ENCODE results near the gene HEXD. TPM values are rescaled to one million over a fixed set of nuclear protein-coding genes. Genes with fewer than 3 reads are reported as not detected.

Gene HEXD
- total RNA-seq, 1 experiment from 2014 or later, result 14.1 TPM

DNA sequence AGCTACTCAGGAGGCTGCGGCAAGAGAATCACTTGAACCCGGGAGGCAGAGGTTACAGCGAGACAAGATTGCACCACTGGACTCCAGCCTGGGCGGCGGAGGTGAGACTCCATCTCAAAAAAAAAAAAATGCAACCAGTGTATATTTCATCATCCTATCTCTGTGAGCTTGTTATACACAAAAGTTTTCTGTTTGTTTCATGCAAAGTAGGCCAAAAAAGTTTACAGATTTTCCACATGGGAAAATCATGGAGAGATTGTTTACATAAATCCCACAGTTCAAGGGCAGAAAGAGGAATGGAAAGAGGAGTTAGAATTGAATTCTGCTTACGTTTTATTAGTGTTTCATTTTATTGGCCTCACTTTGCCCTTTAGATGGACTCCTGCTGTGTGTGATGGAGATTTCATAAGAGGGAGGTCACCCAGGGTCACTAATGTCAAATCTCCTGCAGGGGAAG, 65.1 kb downstream of the HEXD start:
- DNase-seq (ENCODE audit: extremely low read depth, low read depth), result no peak

DNA sequence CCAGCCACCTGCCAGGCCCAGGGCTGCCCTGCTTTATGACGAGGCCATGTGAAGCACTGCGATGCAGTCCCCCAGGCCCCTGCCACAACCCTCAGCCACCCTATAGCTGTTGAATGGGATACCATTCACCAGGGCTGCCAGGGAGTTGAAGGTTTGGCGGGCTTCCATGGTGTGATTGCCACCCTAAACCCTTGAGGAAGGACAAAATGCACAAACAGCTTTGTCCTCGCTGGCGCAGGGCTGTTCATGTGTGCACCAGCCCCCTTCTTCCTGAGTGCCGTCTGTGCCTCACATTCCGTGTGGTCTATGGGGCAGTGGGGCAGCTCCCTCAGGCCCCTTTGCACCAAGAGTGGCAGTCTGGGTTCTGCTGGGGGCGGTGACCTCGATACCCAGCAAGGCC, 65.7 kb downstream of the HEXD start:
- no peak for DNase-seq (ENCODE audit: extremely low read depth, low read depth)

DNA sequence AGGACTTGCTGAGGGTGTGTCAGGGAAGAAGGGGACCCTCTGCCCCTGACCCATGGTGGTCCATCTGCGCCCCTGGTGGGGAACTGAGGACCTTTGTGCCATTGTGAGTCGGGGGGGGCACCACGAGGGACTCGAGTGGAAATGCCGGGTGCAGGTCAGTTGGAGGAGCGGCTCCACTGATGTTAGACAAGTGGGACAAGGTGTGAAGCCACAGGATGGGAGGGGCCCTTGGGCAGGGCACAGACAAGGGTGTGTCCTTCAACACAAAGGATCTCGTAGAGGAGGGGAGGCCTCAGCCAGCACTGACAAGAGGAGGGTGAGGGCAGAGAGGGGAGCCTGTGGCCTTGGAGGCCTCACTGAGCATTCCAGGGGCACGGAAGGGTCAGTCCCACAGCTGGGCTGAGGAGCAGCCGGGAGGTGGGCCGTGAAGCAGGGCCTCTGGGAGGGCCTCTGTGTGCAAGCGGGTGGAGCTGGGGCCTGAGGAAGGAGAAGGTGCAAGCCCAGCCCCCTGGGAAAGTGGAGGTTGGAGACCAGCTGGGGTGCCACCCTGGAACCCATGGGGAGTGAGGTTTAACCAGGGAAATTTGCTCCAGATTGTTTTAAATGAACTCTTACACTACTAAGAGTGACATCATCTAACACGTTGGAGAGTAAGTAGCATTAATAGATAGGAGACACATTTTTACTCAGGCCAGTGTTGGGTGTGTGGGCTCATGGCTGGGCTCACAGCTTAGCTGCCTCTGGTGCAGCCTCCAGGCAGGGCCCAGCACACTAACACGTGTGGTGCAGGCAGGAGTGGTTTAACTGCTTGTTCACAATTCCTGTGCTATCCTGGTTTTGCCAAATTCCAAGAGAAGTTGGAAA, 68.3 kb downstream of the HEXD start:
- no peak for DNase-seq (ENCODE audit: extremely low read depth, low read depth)

DNA sequence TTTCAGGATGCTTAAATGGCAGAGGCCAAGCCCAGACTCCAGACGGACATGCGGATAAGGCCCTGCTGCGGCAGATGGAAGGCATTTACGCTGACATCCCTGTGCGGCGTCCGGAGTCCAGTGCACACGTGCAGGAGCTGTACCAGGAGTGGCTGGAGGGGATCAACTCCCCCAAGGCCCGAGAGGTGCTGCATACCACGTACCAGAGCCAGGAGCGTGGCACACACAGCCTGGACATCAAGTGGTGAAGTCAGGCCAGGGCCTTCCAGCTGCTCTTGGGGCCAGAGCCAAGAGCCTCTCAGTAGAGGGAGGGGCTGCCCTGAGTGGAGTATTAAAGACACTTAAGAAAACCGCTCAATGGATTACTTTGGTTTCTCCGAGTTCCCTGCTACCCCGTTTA, 69.8 kb downstream of the HEXD start:
- no peak for DNase-seq (ENCODE audit: extremely low read depth, low read depth)

DNA sequence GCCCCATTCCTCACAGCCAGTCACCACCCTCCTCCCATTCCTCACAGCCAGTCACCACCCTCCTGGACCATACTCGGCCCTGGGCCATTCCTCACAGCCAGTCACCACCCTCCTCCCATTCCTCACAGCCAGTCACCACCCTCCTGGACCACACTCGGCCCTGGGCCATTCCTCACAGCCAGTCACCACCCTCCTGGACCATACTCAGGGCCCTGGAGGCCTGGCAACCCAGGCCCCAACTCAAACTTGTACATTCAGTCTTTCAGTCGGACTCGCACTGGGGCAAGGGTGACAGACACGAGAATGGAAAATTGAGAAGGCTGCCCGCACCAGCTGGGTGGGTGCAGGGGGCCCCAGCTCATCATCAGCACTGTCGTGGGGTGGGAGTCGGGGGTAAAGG, 71.0 kb downstream of the HEXD start:
- DNase-seq (ENCODE audit: extremely low read depth, low read depth), result no peak

DNA sequence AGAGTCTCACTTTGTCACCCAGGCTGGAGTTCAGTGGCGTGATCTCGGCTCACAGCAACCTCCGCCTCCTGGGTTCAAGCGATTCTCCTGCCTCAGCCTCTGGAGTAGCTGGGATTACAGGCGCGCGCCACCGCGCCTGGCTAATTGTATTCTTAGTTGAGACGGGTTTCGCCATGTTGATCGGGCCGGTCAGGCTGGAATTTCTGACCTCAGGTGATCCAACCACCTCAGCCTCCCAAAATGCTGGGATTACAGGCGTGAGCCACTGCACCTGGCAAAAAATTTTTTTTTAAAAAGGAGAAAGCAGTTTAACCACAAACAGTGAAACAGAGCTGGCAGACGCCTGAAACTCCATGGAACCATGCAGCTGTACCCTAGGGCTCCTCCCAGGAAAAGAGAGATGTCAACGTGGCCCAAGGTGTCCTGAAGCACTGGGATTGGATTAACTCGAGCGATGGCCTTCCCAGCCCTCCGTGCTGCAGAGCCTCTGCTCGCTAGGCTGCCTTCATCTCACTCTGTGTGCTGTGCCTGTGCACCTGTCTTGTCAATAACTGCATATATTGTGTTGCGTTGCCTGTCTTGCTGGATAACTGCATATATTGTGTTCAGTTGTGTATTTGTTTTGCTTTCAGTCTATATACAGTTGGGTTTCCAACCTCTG, 71.8 kb downstream of the HEXD start:
- DNase-seq (ENCODE audit: extremely low read depth, low read depth), result no peak

DNA sequence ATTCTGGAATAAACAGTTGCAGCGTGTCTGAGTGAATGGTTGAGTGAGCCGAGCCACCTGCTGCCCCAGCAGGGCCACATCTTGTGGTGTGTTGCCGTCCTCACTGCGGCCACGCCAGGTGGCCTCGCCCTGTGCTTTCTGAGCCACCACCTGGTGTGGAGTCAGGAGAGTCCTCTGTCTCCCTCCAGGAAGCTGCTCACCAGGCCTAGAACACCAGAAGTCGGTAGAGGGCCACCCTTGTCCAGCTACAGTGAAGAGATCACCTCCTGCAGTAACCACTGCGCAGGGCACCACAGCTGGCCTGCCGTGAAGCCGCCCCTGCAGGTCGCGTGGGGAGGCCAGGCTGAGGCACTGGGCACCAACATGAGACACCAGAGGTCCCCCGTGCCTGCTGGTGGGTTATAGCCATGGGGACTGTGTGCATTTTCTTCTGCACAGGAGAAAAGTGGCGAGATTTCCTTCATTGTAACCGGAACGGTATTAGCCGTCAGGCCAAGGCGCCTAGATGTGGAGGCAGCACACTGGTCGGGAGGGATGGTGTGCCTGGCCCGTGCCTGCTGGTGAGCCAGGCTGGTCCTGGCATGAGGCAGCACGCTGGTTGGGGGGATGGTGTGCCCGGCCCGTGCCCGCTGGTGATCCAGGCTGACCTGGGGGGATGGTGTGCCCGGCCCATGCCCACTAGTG, 72.5 kb downstream of the HEXD start:
- DNase-seq (ENCODE audit: extremely low read depth, low read depth), result no peak

DNA sequence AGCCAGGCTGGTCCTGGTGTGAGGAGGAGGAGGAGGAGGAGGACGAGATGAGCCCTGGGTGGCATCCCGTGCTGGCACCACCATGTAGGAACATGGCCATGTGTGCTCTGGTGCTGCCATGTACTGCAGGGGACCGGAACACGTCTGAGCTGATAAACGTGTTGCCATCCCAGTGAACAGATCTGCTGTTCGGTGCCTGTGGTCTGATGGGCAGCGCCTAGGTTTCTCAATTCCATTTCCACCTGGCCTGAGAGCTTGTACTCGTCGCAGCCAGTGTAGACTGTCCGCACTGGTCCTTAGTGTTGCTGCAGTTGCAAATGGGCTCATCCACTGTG, 73.0 kb downstream of the HEXD start:
- DNase-seq (ENCODE audit: extremely low read depth, low read depth), result no peak

DNA sequence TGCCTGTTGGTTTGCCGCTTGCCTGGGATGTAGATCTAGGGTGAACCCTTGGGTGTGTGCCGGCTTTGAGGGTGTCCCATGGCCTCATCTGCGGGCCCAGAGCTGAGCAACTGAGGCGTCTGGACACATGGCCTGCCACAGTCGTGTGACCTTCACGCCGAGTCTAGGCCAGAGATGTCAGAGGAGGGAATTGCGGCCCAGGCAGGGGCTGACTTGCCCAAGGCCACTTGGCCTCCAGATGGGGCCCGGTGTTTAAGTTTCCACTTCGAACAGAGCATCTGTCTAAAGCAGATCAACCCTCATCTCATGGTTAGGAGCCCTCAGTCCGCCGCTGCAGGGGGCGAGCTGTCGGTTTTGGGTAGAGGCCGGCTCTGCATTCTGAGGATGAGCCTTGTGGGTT, 73.4 kb downstream of the HEXD start:
- no peak for DNase-seq (ENCODE audit: extremely low read depth, low read depth)

Small RNA genes within 50 kb of the gene (small RNA-seq; reads per million reads assigned to genes)
- gene RF00019, result 0 reads per million in 2 experiments

Other genes starting within 250 kb of the HEXD start
- 21.2 and 21.3 TPM in 2 replicates for gene CCDC57, start 205.5 kb upstream of the HEXD start, total RNA-seq (2014; rRNA removed; shearing (Covaris generic))
- 217 and 220 TPM in 2 replicates for gene SLC16A3, start 189.3 kb upstream of the HEXD start, total RNA-seq (2014; rRNA removed; shearing (Covaris generic))
- gene CSNK1D, start 144.6 kb upstream of the HEXD start, total RNA-seq (2014; rRNA removed; shearing (Covaris generic)), result 26.6 and 31.6 TPM in 2 replicates
- gene CD7, start 100.7 kb upstream of the HEXD start, total RNA-seq (2014; rRNA removed; shearing (Covaris generic)), result 0.32 TPM in 1 of 2 replicates, not detected in the other
- gene SECTM1, start 84.6 kb upstream of the HEXD start, total RNA-seq (2014; rRNA removed; shearing (Covaris generic)), result 13.0 and 19.3 TPM in 2 replicates
- 0.20 and 0.57 TPM in 2 replicates for gene TEX19, start 59.1 kb upstream of the HEXD start, total RNA-seq (2014; rRNA removed; shearing (Covaris generic))
- gene UTS2R, start 46.6 kb upstream of the HEXD start, total RNA-seq (2014; rRNA removed; shearing (Covaris generic)), result not detected in 2 replicates
- gene OGFOD3, start 239 bp downstream of the HEXD start, total RNA-seq (2014; rRNA removed; shearing (Covaris generic)), result 30.8 and 31.7 TPM in 2 replicates
- 39.5 TPM in 2 replicates for gene CYBC1, start 32.4 kb downstream of the HEXD start, total RNA-seq (2014; rRNA removed; shearing (Covaris generic))
- 26.6 and 37.7 TPM in 2 replicates for gene NARF, start 40.4 kb downstream of the HEXD start, total RNA-seq (2014; rRNA removed; shearing (Covaris generic))
- gene FOXK2, start 101.4 kb downstream of the HEXD start, total RNA-seq (2014; rRNA removed; shearing (Covaris generic)), result 43.9 and 45.9 TPM in 2 replicates
- 102 and 107 TPM in 2 replicates for gene WDR45B, start 230.1 kb downstream of the HEXD start, total RNA-seq (2014; rRNA removed; shearing (Covaris generic))